ENCODE measurements around the gene TGFB3. TPM values are rescaled to one million over a fixed set of nuclear protein-coding genes. Genes with fewer than 3 reads are reported as not detected.

The TGFB3 gene
- total and polyA plus RNA-seq, 9 of the 15 experiments (the other 6 are each of a cell fraction or from before 2014, with no cell fraction given): 0.39 to 2.0 (median 1.0) TPM

DNA sequence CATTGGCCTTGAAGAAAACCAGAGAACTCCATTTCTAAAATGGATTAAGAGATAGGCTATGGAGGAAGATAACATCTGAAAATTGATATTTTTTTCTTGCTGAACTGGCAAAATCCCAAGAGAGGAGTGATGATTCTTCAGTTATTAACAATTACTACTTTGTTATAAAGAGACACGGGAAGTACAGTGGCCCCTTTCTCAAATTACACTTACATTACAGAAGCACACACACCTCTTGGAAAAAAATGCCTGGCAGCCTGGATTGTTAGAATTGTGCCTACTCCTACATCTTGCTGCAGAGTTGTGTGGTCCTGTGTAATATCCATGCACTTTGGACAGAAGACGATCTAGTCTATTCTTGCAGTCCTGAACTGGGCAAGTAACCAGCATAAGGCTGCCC, 71.7 kb downstream of the TGFB3 start:
- Histone ChIP-seq H3K4me1 (replicated peaks in 1 of 2; ENCODE audit: control insufficient read depth in 2 of 2, insufficient read depth in 2 of 2, low read length in 2 of 2) (peaks cover under 1 to 6% of the 10 kb centered on the region in 2 experiments; a peak in 2 of 5 replicates), H3K79me2 (ENCODE audit: control insufficient read depth, insufficient read depth, low read length) (no peaks in the 10 kb centered on the region), H3K4me2 (ENCODE audit: insufficient read depth, low read length) (no peak overlapping the region), H3K9me1 (ENCODE audit: control insufficient read depth, insufficient read depth, low read length) (no peaks in the 10 kb centered on the region), H3K36me3 (ENCODE audit: control insufficient read depth, insufficient read depth, low read length) (no peaks in the 10 kb centered on the region), H3K27me3 (ENCODE audit: control insufficient read depth in 2 of 2, insufficient read depth in 2 of 2, low read length in 2 of 2) (no peaks in the 10 kb centered on the region), H2AFZ (ENCODE audit: low read depth, low read length) (no peak overlapping the region), H3K9me3 (replicated peaks; ENCODE audit: control insufficient read depth, insufficient read depth, low read depth, low read length) (no peaks in the 10 kb centered on the region), H3K4me3 (no peak overlapping the region), H3K9ac (ENCODE audit: insufficient read depth in 1 of 2, low read depth in 2 of 2, low read length in 2 of 2) (no peak overlapping the region), H4K20me1 (replicated peaks; ENCODE audit: control insufficient read depth, insufficient read depth, low read length) (no peaks in the 10 kb centered on the region), H3K27ac (ENCODE audit: extremely low read depth, low read depth, low read length) (no peak overlapping the region)
- 75% methylated on average over 1 of the region's 2 CpGs for WGBS (ENCODE audit: insufficient coverage, low coverage, missing lambda C conversion rate)
- ATAC-seq: no peak
- DNase-seq (ENCODE audit: extremely low read depth in 1 of 4, low spot score in 3 of 4): no peak
- TF ChIP-seq, protein P1, sequence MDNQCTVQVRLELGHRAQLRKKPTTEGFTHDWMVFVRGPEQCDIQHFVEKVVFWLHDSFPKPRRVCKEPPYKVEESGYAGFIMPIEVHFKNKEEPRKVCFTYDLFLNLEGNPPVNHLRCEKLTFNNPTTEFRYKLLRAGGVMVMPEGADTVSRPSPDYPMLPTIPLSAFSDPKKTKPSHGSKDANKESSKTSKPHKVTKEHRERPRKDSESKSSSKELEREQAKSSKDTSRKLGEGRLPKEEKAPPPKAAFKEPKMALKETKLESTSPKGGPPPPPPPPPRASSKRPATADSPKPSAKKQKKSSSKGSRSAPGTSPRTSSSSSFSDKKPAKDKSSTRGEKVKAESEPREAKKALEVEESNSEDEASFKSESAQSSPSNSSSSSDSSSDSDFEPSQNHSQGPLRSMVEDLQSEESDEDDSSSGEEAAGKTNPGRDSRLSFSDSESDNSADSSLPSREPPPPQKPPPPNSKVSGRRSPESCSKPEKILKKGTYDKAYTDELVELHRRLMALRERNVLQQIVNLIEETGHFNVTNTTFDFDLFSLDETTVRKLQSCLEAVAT (IDR thresholded peaks at IDR 0.05): no peak
- TF ChIP-seq LEF1 (IDR thresholded peaks at IDR 0.05): no peak
- TF ChIP-seq NR2C2 (CRISPR knock-in tag; IDR thresholded peaks at IDR 0.05): no peak
- no peak for TF ChIP-seq NR2C2 (tag; IDR thresholded peaks at IDR 0.05)
- TF ChIP-seq SAFB (IDR thresholded peaks at IDR 0.05; ENCODE audit: borderline replicate concordance, low read depth, low read length): no peak
- TF ChIP-seq JUND (IDR thresholded peaks at IDR 0.05; ENCODE audit: borderline replicate concordance, low read depth, low read length): no peak
- TF ChIP-seq JUND (tag; IDR thresholded peaks at IDR 0.05; ENCODE audit: borderline replicate concordance, low read depth, low read length): no peak
- no peak for TF ChIP-seq SMC3 (conservative IDR thresholded peaks at IDR 0.05; ENCODE audit: insufficient read depth, low read depth, low read length)
- no peak for TF ChIP-seq KAT8 (IDR thresholded peaks at IDR 0.05; ENCODE audit: low read depth)
- no peak for TF ChIP-seq RBM14 (IDR thresholded peaks at IDR 0.05; ENCODE audit: borderline replicate concordance, insufficient read depth, low read depth, low read length)
- 0 out of 2 replicates have a peak, but pooled peaks have one; percentile 39 for TF ChIP-seq ZNF316 (IDR thresholded peaks at IDR 0.05)
- no peak for TF ChIP-seq MBD2 (IDR thresholded peaks at IDR 0.05; ENCODE audit: borderline replicate concordance, low read depth)
- 0 out of 2 replicates have a peak, but pooled peaks have one; percentile 8 for TF ChIP-seq MAFG (tag; conservative IDR thresholded peaks at IDR 0.05)
- no peak for TF ChIP-seq MCM2 (IDR thresholded peaks at IDR 0.05; ENCODE audit: low read depth)
- intact Hi-C loops (cut with micrococcal nuclease): no loop called here
- BruUV-seq (replicated peaks): no TSS peak
- POLR2A ChIA-PET: no interaction called here
- FAIRE-seq: no peak
- CTCF ChIA-PET (ENCODE audit: low intra/inter-chr PET ratio): no interaction called here
- in situ Hi-C loops (cut with MboI): no loop called here

All from K562 (cell line).